HFFc6 (cell line): Measurements from ENCODE around the gene THRB. TPM values are rescaled to one million over a fixed set of nuclear protein-coding genes. Genes with fewer than 3 reads are reported as not detected.

Experiments
- DNase-seq: peaks from one replicate; pipeline ENCODE4 v3.0.0-alpha.2; 2018
- H3K27ac Mint-ChIP-seq: 2 replicates; pipeline ENCODE4 v1.8.0; 2020; ENCODE audit warnings: mild to moderate bottlenecking, mixed read lengths
- H3K27me3 Mint-ChIP-seq: 2 replicates; pipeline ENCODE4 v1.8.0; 2021; ENCODE audit warnings: mild to moderate bottlenecking, moderate library complexity, mixed read lengths; ENCODE audit not compliant: insufficient read depth
- H3K36me3 Mint-ChIP-seq: 2 replicates; pipeline ENCODE4 v1.8.0; 2021; ENCODE audit warnings: low read depth, mixed read lengths
- H3K4me1 Mint-ChIP-seq: 2 replicates; pipeline ENCODE4 v1.8.0; 2020; ENCODE audit warnings: low read depth, mixed read lengths
- H3K4me3 Mint-ChIP-seq: 2 replicates; pipeline ENCODE4 v1.8.0; 2020; ENCODE audit warnings: mild to moderate bottlenecking, moderate library complexity, mixed read lengths
- H3K9me3 Mint-ChIP-seq: 2 replicates; pipeline ENCODE4 v1.8.0; 2020; ENCODE audit warnings: mild to moderate bottlenecking, mixed read lengths
- total RNA-seq, 6 experiments: library from RNA; stranded (reverse); fragmentation: NEBNext Ultra II Directional; extraction: Animal tissue kit (Norgen Biotek cat#: 25700); gene quantifications; 2 replicates in 1 of 6; 3 replicates in 5 of 6; pipeline ENCODE4 v1.2.3, GENCODE V29; 2021
- TF ChIP-seq, protein P1 (sequence below): fragments of 200-600 bp; sonication (generic); IDR thresholded peaks from 2 replicates; pipeline ENCODE4 v1.5.0; 2021; ENCODE audit warnings: antibody characterized with exemption, mild to moderate bottlenecking

THRB gene
- total RNA-seq, 6 experiments from 2014 or later: not detected

DNA sequence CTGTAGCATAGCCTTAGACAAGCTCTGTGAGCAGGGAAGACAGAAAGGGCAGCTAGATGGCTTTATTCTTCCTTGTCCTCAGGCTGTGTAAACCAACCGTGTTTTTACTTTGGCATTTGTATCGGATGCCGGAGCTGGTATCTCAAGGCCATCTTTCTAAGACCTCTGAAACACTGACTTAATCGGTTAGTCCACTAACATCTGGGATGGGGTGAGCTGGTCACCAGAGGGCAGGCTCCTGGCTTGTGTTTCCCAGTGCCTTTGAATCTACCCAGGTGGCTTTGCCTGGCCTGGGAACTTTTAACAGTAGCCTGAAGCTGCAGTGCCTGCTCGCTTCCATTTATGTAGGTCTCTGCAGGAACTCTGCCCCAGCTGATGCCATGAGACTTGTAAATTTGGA is 296.8 kb downstream of the THRB start:
- TF ChIP-seq, protein P1, sequence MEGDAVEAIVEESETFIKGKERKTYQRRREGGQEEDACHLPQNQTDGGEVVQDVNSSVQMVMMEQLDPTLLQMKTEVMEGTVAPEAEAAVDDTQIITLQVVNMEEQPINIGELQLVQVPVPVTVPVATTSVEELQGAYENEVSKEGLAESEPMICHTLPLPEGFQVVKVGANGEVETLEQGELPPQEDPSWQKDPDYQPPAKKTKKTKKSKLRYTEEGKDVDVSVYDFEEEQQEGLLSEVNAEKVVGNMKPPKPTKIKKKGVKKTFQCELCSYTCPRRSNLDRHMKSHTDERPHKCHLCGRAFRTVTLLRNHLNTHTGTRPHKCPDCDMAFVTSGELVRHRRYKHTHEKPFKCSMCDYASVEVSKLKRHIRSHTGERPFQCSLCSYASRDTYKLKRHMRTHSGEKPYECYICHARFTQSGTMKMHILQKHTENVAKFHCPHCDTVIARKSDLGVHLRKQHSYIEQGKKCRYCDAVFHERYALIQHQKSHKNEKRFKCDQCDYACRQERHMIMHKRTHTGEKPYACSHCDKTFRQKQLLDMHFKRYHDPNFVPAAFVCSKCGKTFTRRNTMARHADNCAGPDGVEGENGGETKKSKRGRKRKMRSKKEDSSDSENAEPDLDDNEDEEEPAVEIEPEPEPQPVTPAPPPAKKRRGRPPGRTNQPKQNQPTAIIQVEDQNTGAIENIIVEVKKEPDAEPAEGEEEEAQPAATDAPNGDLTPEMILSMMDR: no peak; the same call in 1 of the 2 replicates
- DNase-seq: no peak
- H3K36me3 Mint-ChIP-seq: no peaks in the 10 kb centered on the region
- no peaks in the 10 kb centered on the region for H3K9me3 Mint-ChIP-seq
- H3K27ac Mint-ChIP-seq: no peak overlapping the region
- H3K4me1 Mint-ChIP-seq: peaks cover 56% of the 10 kb centered on the region
- no peaks in the 10 kb centered on the region; the same call in 1 of the 2 replicates for H3K27me3 Mint-ChIP-seq
- H3K4me3 Mint-ChIP-seq: no peak overlapping the region

DNA sequence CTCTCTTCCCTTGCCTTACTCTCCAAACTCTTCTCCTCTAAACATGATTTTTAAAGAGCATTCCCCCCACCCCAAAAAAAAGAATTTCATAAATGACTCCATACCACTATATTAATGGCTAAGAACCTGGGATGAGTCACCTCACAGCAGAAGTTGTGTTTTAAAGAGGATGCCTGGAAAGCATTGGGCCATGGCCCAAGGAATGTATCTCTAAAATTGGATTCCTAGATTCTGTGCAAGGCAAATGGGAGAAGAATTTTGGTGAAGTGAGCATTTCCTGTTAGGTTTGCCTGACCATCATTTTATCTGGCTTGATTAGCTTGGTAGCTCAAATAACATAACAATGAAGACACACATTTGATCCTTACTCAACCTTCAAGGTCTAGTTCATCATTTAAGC is 298.1 kb downstream of the THRB start:
- no peaks in the 10 kb centered on the region for H3K9me3 Mint-ChIP-seq
- DNase-seq: peak; percentile 68
- no peak overlapping the region for H3K27ac Mint-ChIP-seq
- no peaks in the 10 kb centered on the region for H3K36me3 Mint-ChIP-seq
- no peak overlapping the region for H3K4me3 Mint-ChIP-seq
- no peaks in the 10 kb centered on the region; the same call in 1 of the 2 replicates for H3K27me3 Mint-ChIP-seq
- TF ChIP-seq, protein P1: no peak
- peaks cover 44% of the 10 kb centered on the region for H3K4me1 Mint-ChIP-seq

DNA sequence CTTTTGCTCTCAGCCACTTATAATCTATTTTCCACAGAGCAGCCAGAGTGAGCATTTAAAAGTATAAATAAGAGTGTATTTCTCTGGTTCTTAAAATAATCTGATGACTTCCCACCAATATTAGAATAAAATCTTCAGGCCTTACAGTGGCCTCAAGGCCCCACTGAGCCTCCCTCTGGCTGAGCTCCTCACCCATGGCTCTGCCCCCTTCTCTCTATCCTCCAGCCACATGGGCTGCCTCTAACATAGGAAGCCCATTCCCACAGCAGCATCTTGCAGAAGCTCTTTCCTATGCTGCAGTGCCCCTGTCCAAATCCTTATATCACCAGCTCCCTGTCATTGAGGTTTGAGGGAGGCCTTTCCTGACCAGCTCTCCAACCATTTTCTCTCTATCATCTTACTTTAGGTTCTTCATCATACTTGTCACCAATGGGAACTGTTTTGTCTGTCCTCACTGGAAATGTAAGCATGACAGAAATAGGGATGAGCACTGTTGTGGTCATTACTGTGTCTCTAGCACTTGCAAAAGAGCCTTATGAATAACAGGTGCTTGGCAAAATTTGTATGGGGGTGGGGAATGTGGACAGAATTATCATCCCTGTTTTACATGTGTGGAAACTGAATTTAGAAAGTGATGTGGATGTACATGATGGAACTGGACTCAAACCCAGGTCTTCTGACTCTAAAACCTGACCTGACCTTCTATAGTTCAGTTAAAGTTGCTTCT is 299.0 kb downstream of the THRB start:
- H3K27ac Mint-ChIP-seq: no peak overlapping the region
- H3K9me3 Mint-ChIP-seq: no peaks in the 10 kb centered on the region
- H3K27me3 Mint-ChIP-seq: no peaks in the 10 kb centered on the region; the same call in 1 of the 2 replicates
- TF ChIP-seq, protein P1: no peak
- DNase-seq: no peak
- no peaks in the 10 kb centered on the region for H3K36me3 Mint-ChIP-seq
- no peak overlapping the region for H3K4me3 Mint-ChIP-seq
- H3K4me1 Mint-ChIP-seq: peaks cover 35% of the 10 kb centered on the region

DNA sequence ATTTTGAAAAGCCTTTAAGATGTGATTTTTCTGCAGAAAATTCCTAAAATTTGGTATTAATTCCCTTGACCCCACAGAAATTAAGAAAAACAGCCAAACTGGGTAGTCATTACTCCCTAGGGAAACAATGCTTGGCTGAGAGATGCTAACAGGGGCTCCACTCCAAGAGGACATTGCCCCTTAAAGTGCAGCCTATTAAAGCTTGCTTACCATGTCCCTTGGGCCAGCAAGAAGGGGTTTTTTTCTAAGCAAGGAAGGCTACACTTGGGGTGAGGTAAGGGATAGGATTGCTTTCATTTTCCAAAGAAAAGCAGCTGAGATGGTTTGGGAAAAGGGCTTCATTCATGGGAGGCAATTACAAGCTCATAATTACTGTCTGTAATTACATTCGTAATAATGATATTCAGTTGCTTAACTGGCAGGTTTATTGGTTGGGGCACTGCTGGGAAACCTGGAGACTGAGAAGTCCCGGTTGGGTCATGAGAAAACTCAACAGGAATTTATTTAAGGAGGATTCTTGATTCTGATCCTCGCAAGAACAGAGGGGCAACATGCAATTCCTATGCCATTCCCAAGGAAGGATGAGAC is 302.1 kb downstream of the THRB start:
- H3K9me3 Mint-ChIP-seq: no peaks in the 10 kb centered on the region
- TF ChIP-seq, protein P1: no peak
- peaks cover 15% of the 10 kb centered on the region for H3K4me1 Mint-ChIP-seq
- H3K36me3 Mint-ChIP-seq: no peaks in the 10 kb centered on the region
- no peak overlapping the region for H3K4me3 Mint-ChIP-seq
- no peak overlapping the region for H3K27ac Mint-ChIP-seq
- DNase-seq: no peak
- H3K27me3 Mint-ChIP-seq: peaks cover 3% of the 10 kb centered on the region; the same call in 1 of the 2 replicates

DNA sequence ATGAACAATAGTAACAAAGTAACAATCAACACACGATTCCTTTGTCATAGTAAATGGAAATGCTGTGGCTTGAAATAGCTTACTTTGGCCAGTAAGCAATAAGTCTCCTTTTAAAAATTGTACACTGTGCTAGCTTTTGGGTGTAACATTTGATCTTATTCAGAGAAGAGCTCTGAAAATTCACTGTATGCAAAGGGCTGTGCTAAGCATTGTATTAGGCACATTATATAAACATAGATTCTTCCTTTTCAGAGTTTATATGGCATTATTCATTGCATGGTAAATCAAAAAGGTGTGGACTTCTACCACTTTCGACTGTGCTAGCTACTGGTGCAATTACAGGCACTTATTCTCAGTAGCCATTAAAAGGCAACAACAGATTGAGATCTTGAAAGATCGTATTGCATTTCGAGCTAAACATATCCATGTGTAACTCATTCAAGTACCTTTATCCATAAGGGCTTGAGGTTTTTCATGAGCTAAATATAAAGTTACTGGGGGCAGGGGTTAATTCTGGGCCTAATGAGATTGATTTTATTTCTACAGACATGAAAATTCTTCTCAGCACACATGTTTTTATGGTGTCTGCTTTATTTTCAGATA is 302.7 kb downstream of the THRB start:
- Mint-ChIP-seq H3K9me3 (no peaks in the 10 kb centered on the region), H3K27ac (no peak overlapping the region), H3K27me3 (peaks cover 3% of the 10 kb centered on the region; the same call in 1 of the 2 replicates), H3K36me3 (no peaks in the 10 kb centered on the region), H3K4me3 (no peak overlapping the region), H3K4me1 (peaks cover 9% of the 10 kb centered on the region)
- TF ChIP-seq, protein P1: no peak
- no peak for DNase-seq
